ENCODE results near the gene SINHCAF. TPM values are rescaled to one million over a fixed set of nuclear protein-coding genes. Genes with fewer than 3 reads are reported as not detected.

Gene SINHCAF
- total RNA-seq, 1 experiment from 2014 or later, result 68.8 TPM

DNA sequence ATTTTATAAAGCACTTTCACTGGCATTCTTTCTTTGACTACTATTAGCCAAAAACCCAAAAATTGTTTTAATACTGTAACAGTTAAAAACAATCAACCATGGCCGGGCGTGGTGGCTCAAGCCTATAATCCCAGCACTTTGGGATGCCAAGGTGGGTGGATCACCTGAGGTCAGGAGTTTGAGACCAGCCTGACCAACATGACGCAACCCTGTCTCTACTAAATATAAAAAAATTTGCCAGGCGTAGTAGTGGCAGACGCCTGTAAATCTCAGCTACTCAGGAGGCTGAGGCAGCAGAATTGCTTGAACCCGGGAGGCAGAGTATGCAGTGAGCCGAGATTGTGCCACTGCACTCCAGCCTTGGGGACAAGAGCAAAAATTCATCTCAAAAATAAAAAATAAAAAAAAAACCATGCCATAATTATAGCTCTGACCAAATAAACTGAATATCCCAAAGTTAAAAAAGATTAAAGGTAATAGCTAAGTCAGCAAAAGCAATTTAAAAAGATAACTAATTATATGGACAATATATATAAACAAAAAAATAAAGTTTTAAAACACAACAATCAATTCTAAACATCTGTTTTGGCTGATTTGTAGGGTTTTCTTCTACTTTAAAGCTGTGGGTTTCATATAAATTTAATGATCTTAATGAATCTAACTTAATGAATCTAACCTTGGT, 10.0 kb downstream of the SINHCAF start:
- ChIA-PET POLR2A (interaction anchor here (0.8 kb wide), 1 partner anchor 10 kb away, joined by 3 read pairs; the partner anchor contains the start of gene SINHCAF), CTCF (no interaction called here)
- in situ Hi-C loops (cut with HindIII; ENCODE audit: low pct_unique_long_range_greater_than_20kb, low sequenced_read_pairs) (no loop called here), intact Hi-C loops (cut with micrococcal nuclease; ENCODE audit: unreplicated experiment) (no loop called here)
- Histone ChIP-seq H3K4me3 (ENCODE audit: low read depth in 2 of 2, low read length in 2 of 2) (no peak overlapping the region), H3K4me1 (ENCODE audit: control insufficient read depth, insufficient read depth, low read length) (peaks cover 43% of the 10 kb centered on the region), H3K36me3 (ENCODE audit: control insufficient read depth, insufficient read depth, low read length) (no peaks in the 10 kb centered on the region), H3K27me3 (ENCODE audit: control insufficient read depth, insufficient read depth, low read length) (no peaks in the 10 kb centered on the region), H3K9me3 (ENCODE audit: control insufficient read depth, insufficient read depth, low read depth, low read length) (no peaks in the 10 kb centered on the region), H3K27ac (ENCODE audit: low read length) (no peak overlapping the region)
- TF ChIP-seq, protein P1, sequence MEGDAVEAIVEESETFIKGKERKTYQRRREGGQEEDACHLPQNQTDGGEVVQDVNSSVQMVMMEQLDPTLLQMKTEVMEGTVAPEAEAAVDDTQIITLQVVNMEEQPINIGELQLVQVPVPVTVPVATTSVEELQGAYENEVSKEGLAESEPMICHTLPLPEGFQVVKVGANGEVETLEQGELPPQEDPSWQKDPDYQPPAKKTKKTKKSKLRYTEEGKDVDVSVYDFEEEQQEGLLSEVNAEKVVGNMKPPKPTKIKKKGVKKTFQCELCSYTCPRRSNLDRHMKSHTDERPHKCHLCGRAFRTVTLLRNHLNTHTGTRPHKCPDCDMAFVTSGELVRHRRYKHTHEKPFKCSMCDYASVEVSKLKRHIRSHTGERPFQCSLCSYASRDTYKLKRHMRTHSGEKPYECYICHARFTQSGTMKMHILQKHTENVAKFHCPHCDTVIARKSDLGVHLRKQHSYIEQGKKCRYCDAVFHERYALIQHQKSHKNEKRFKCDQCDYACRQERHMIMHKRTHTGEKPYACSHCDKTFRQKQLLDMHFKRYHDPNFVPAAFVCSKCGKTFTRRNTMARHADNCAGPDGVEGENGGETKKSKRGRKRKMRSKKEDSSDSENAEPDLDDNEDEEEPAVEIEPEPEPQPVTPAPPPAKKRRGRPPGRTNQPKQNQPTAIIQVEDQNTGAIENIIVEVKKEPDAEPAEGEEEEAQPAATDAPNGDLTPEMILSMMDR (IDR thresholded peaks at IDR 0.05), result no peak
- TF ChIP-seq TCF7L2 (IDR thresholded peaks at IDR 0.05; ENCODE audit: low read depth, low read length), result no peak
- TF ChIP-seq POLR2AphosphoS5 (IDR thresholded peaks at IDR 0.05; ENCODE audit: low read depth, low read length), result no peak
- TF ChIP-seq, protein P2, sequence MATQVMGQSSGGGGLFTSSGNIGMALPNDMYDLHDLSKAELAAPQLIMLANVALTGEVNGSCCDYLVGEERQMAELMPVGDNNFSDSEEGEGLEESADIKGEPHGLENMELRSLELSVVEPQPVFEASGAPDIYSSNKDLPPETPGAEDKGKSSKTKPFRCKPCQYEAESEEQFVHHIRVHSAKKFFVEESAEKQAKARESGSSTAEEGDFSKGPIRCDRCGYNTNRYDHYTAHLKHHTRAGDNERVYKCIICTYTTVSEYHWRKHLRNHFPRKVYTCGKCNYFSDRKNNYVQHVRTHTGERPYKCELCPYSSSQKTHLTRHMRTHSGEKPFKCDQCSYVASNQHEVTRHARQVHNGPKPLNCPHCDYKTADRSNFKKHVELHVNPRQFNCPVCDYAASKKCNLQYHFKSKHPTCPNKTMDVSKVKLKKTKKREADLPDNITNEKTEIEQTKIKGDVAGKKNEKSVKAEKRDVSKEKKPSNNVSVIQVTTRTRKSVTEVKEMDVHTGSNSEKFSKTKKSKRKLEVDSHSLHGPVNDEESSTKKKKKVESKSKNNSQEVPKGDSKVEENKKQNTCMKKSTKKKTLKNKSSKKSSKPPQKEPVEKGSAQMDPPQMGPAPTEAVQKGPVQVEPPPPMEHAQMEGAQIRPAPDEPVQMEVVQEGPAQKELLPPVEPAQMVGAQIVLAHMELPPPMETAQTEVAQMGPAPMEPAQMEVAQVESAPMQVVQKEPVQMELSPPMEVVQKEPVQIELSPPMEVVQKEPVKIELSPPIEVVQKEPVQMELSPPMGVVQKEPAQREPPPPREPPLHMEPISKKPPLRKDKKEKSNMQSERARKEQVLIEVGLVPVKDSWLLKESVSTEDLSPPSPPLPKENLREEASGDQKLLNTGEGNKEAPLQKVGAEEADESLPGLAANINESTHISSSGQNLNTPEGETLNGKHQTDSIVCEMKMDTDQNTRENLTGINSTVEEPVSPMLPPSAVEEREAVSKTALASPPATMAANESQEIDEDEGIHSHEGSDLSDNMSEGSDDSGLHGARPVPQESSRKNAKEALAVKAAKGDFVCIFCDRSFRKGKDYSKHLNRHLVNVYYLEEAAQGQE (IDR thresholded peaks at IDR 0.05; ENCODE audit: insufficient read depth in 1 of 2, low read depth in 2 of 2, low read length in 1 of 2), result no peak
- TF ChIP-seq SIN3A (IDR thresholded peaks at IDR 0.05; ENCODE audit: borderline replicate concordance, insufficient read depth, low read depth, low read length), result no peak
- no TSS peak for BruUV-seq (replicated peaks)
- no peak for ATAC-seq
- no peak for DNase-seq (ENCODE audit: low read depth, low spot score)

DNA sequence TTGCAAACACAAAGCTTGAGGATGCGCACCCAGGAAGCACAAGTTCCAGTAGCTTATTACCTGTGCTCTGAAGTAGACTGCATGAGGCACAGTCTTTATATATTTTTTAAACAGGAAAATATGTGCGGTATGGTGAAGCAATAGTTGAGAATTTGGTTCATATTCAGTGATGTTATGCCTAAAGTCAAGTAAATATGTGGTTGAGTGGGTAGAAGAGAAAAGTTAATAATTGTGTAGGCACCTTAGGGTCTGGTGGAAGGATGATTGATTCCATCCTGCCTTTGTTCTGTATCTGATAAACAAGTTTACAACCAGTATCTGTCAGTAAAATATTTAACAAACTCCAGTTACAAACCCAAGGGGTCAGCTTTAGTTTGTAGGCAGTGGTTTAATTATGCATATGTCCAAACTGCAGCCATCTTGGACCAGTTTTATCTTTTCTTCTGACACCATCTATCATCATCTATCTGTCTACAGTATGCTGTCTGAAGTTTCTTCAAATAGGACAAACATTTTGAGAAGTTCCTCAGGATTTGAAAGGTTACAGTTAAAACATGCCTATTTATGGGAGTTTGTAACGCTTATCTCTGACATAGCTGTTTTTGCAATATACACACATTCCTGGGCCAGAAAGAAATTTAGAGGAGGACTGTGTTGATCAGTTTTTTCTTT, 10.8 kb downstream of the SINHCAF start:
- Histone ChIP-seq H3K9me3 (ENCODE audit: control insufficient read depth, insufficient read depth, low read depth, low read length) (no peaks in the 10 kb centered on the region), H3K27me3 (ENCODE audit: control insufficient read depth, insufficient read depth, low read length) (no peaks in the 10 kb centered on the region), H3K4me3 (ENCODE audit: low read depth in 2 of 2, low read length in 2 of 2) (no peak overlapping the region), H3K36me3 (ENCODE audit: control insufficient read depth, insufficient read depth, low read length) (no peaks in the 10 kb centered on the region), H3K4me1 (ENCODE audit: control insufficient read depth, insufficient read depth, low read length) (peaks cover 36% of the 10 kb centered on the region), H3K27ac (ENCODE audit: low read length) (no peak overlapping the region)
- ATAC-seq (no peak), DNase-seq (ENCODE audit: low read depth, low spot score) (no peak)
- TF ChIP-seq, protein P2 (IDR thresholded peaks at IDR 0.05; ENCODE audit: insufficient read depth in 1 of 2, low read depth in 2 of 2, low read length in 1 of 2), result no peak
- TF ChIP-seq, protein P1 (IDR thresholded peaks at IDR 0.05), result no peak
- TF ChIP-seq TCF7L2 (IDR thresholded peaks at IDR 0.05; ENCODE audit: low read depth, low read length) (no peak), SIN3A (IDR thresholded peaks at IDR 0.05; ENCODE audit: borderline replicate concordance, insufficient read depth, low read depth, low read length) (no peak), POLR2AphosphoS5 (IDR thresholded peaks at IDR 0.05; ENCODE audit: low read depth, low read length) (no peak)
- BruUV-seq (replicated peaks), result no TSS peak
- intact Hi-C loops (cut with micrococcal nuclease; ENCODE audit: unreplicated experiment), result no loop called here
- in situ Hi-C loops (cut with HindIII; ENCODE audit: low pct_unique_long_range_greater_than_20kb, low sequenced_read_pairs), result no loop called here
- POLR2A ChIA-PET, result no interaction called here
- CTCF ChIA-PET, result no interaction called here

All from Panc1 (cell line).